Psoas muscle (tissue), 8 donors: Measurements from ENCODE around the gene SLC2A8. TPM values are rescaled to one million over a fixed set of nuclear protein-coding genes. Genes with fewer than 3 reads are reported as not detected.
A peak's percentile ranks its signal among the peaks of the same experiment; 100 is the strongest.

Experiments used
- ATAC-seq, 4 donors: fragments of 200-7000 bp; cut with Tn5 transposase; one replicate each; pipeline ENCODE4 v1.9.1; 2020; ENCODE audit warnings: moderate library complexity in 3 of 4, mild to moderate bottlenecking in 2 of 4
- DNase-seq, 2 donors: peaks; one replicate each; pipeline ENCODE4 v3.0.0-alpha.2; 2020
- H3K27ac ChIP-seq: fragments of 200-600 bp; one replicate; pipeline ENCODE4 v1.8.0; 2022
- H3K27me3 ChIP-seq, 3 donors: fragments of 200-600 bp in 1 of 3; one replicate each; pipeline versions ENCODE4 v1.6.1 to v1.8.0; 2013 to 2022; ENCODE audit warnings: low read length in 2 of 3, mild to moderate bottlenecking in 2 of 3, moderate library complexity in 1 of 3; ENCODE audit not compliant: insufficient read depth in 3 of 3
- H3K36me3 ChIP-seq, 2 donors: fragments of 200-600 bp in 1 of 2; one replicate each; pipeline versions ENCODE4 v1.6.1 to v1.8.0; 2013 to 2022; ENCODE audit warnings: low read depth in 1 of 2, mild to moderate bottlenecking in 1 of 2, moderate library complexity in 1 of 2; ENCODE audit not compliant: insufficient read depth in 1 of 2
- H3K4me1 ChIP-seq: fragments of 200-600 bp; one replicate; pipeline ENCODE4 v1.8.0; 2022
- H3K4me3 ChIP-seq: fragments of 200-600 bp; one replicate; pipeline ENCODE4 v1.8.0; 2022; ENCODE audit warnings: mild to moderate bottlenecking
- H3K9me3 ChIP-seq: fragments of 200-600 bp; one replicate; pipeline ENCODE4 v1.8.0; 2022
- CTCF ChIP-seq: fragments of 200-600 bp; IDR thresholded peaks from one replicate; pipeline ENCODE4 v1.8.0; 2022; ENCODE audit warnings: antibody characterized with exemption
- WGBS, 3 donors: extraction: QIAGEN DNeasy Blood & Tissue Kit; methylation state at CpG; one replicate each; pipeline versions ENCODE4 v1.1.6 to v1.1.7; 2013; 5-methylcytosine and 5-hydroxymethylcytosine counted together
- intact Hi-C, 2 donors: fragments of 100-400 bp; cut with DNase I; formaldehyde crosslinking; loops; one replicate each; pipeline versions ENCODE4 v1.11.0 to v1.14.2; 2022
- polyA plus RNA-seq, 3 donors: library from polyadenylated mRNA; stranded (reverse); fragments of 200-250 nt; gene quantifications; one replicate each; pipeline ENCODE4 v1.2.3, GENCODE V29; 2013
- total RNA-seq, 4 donors: library from RNA; stranded (reverse); fragmentation: NEBNext Ultra II Directional in 2 of 4; extraction: Animal tissue kit (Norgen Biotek cat#: 25700) in 2 of 4; gene quantifications; one replicate each; pipeline versions ENCODE4 v1.2.1 to v1.2.4, GENCODE V29; 2021 to 2023
- donor health status: healthy with polysubstance abuse.
- donor health status: DM: no; HTN: no; CAD: no; lungs with moderate emphysema.
- donor health status: Bipolar disorder and iron deficiency.
- donor health status: healthy.
- donor health status: DM: yes; HTN: yes; CAD: no.
- donor health status: DM: no; HTN: no; CAD: no.
- donor health status: DM: no; HTN: no; CAD: no.
- donor health status: DM: yes; HTN: yes; CAD: no.

Gene SLC2A8
- total and polyA plus RNA-seq, 7 donors: 13.2 to 20.3 (median 16.3) TPM

DNA sequence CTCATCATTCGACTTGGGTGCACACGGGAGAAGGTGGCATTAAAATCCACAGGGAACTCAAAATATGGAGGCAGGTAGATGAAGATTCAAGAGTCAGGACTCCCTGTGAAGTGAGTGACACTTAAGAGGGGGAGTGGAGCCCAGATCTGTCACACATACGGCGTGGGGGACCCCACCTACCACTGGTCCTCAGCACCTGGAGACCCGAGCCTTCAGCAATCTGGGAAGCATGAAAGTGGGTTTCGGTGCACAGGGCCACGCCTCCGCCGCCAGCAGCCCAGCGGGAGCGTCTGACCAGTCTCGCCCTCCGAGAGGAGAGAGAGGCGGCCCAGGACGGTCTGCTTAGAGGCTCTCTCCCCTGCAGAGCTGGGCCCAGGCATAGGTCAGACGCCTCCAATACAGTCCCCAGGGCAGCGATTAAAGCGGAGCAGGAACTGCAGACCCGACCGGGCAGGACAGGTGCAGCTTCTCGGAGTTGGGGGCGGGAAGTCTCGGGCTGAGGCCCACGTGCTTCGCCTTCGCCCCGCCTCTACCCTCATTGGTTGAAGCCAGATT lies 639 bp upstream of the SLC2A8 start:
- DNase-seq (no peak), ATAC-seq (no peak)
- Histone ChIP-seq H3K27ac (peak overlapping the region; percentile 81), H3K4me1 (peaks cover 13% of the 10 kb centered on the region), H3K27me3 (no peaks in the 10 kb centered on the region), H3K9me3 (no peaks in the 10 kb centered on the region), H3K4me3 (peak overlapping the region; percentile 94), H3K36me3 (peaks cover 0 to 22% of the 10 kb centered on the region in 2 donors)
- intact Hi-C loops: loop anchor here (2.0 to 10.0 kb wide), 3 partner anchors 26 to 179 kb away; no protein-coding TSS in a partner anchor
- no peak for TF ChIP-seq CTCF
- 3 to 4% (median 3%) methylated on average over 24 to 27 of the region's 27 CpGs for WGBS, 3 donors

DNA sequence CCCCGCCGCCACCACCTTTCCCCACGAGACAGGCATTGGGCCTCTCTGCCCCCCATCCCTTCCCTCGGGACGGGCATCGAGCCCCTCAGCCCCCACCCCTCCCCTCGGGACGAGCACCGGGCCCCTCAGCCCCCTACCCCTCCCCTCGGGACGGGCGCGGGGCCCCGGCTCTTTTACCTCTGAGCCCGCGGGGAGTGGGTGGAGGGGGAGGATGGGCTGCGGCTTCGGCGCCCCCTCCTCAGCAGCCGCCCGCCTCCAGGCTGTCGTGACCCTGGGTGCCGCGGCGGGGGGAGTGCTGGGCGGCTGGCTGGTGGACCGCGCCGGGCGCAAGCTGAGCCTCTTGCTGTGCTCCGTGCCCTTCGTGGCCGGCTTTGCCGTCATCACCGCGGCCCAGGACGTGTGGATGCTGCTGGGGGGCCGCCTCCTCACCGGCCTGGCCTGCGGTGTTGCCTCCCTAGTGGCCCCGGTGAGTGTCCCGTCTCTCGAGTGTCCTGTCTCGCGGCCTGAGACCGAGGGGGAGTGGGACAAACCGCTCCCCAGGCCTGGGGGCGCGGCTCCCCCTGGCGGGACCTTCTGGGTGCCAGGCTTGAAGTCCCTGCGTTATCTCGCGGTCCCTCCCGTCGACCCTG lies 791 bp downstream of the SLC2A8 start:
- Histone ChIP-seq H3K27ac (peak overlapping the region; percentile 89), H3K4me1 (peaks cover 13% of the 10 kb centered on the region), H3K4me3 (peak overlapping the region; percentile 94), H3K9me3 (no peaks in the 10 kb centered on the region), H3K27me3 (no peaks in the 10 kb centered on the region), H3K36me3 (peaks cover 0 to 30% of the 10 kb centered on the region in 2 donors)
- intact Hi-C loops: loop anchor here (2.0 to 10.0 kb wide), 3 partner anchors 25 to 180 kb away; no protein-coding TSS in a partner anchor
- 1 to 2% (median 1%) methylated on average over 38 to 55 of the region's 55 CpGs for WGBS, 3 donors
- peak; percentile 49 for TF ChIP-seq CTCF
- DNase-seq (peak; percentile 57 to 74), ATAC-seq (peak in 3 of 4 donors; percentile 7 to 15 (median 13))

GRCh38 chr9:127398275-127398647 lies 1.3 kb downstream of the SLC2A8 start:
- WGBS, 3 donors: 48 to 67% (median 49%) methylated on average over 5 of the region's 5 CpGs
- H3K4me1 ChIP-seq: peaks cover 13% of the 10 kb centered on the region
- H3K27me3 ChIP-seq: no peaks in the 10 kb centered on the region
- H3K4me3 ChIP-seq: peak overlapping the region; percentile 94
- DNase-seq (no peak), ATAC-seq (no peak)
- peak overlapping the region; percentile 89 for H3K27ac ChIP-seq
- intact Hi-C loops: loop anchor here (5.0 to 10.0 kb wide), 2 partner anchors 113 to 181 kb away; no protein-coding TSS in a partner anchor
- no peak for TF ChIP-seq CTCF
- no peaks in the 10 kb centered on the region for H3K9me3 ChIP-seq
- peaks cover 0 to 32% of the 10 kb centered on the region in 2 donors for H3K36me3 ChIP-seq

DNA sequence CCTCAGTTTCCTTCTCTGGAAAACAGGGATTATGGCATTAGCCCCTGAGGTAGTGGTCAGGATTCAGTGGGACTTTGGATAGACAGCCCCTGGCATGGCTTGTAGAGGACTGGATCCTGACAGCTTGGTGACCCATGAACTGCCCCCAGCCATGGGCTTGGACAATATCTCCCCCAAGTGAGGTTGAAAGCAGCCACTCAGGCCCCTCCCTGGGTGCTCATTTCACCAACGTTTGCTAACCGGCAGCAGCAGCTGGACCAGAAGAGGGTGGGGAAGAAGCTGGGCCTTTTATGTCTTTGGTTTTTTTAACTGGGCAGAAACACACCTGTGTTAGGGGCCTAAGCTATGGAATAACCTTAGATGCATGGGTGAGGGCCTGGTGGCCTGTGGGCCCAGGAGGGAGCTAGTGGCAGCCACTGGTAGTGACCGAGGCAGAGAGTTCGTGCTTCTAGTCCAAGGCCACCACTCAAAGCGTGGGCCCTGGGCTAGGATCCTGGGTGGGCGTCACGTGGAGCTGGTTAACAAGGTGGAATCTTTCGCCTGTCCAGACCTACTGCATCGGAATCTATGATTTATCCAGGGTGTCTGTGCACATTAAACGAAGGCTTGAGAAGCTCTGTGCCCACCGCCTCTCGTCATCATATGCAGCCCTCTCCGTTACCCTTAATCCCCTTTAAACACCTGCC lies 1.9 kb downstream of the SLC2A8 start:
- Histone ChIP-seq H3K36me3 (peaks cover 0 to 37% of the 10 kb centered on the region in 2 donors), H3K27ac (no peak overlapping the region), H3K4me1 (peaks cover 13% of the 10 kb centered on the region), H3K4me3 (peak overlapping the region; percentile 94), H3K9me3 (no peaks in the 10 kb centered on the region), H3K27me3 (no peaks in the 10 kb centered on the region)
- no peak for TF ChIP-seq CTCF
- intact Hi-C loops: loop anchor here (5.0 to 10.0 kb wide), 2 partner anchors 114 to 182 kb away; no protein-coding TSS in a partner anchor
- DNase-seq (no peak), ATAC-seq (no peak)
- 82 to 88% (median 83%) methylated on average over 13 of the region's 13 CpGs for WGBS, 3 donors
